GM06990 (cell line): ENCODE measurements around the gene ADORA2A.
A peak's percentile ranks its signal among the peaks of the same experiment; 100 is the strongest.

Experiments used
- DNase-seq: peaks from one replicate; pipeline ENCODE4 v3.0.0-alpha.2; 2011; ENCODE audit not compliant: insufficient read length; ENCODE audit errors: extremely low read depth
- H3K27me3 ChIP-seq: replicated peaks from 2 replicates; pipeline ENCODE4 v1.6.0; 2011; ENCODE audit warnings: low read length; ENCODE audit not compliant: control insufficient read depth, insufficient read depth
- H3K36me3 ChIP-seq: 2 replicates; pipeline ENCODE4 v1.5.1; 2011; ENCODE audit warnings: low read length; ENCODE audit not compliant: control insufficient read depth, insufficient read depth
- H3K4me3 ChIP-seq: replicated peaks from 2 replicates; pipeline ENCODE4 v1.5.1; 2011; ENCODE audit warnings: low read depth, mild to moderate bottlenecking, control low read depth, low read length
- CTCF ChIP-seq: IDR thresholded peaks from 2 replicates; pipeline ENCODE4 v1.5.1; 2011; ENCODE audit warnings: low read length, control low read depth, mild to moderate bottlenecking, inconsistent platforms; ENCODE audit not compliant: insufficient read depth, poor library complexity, severe bottlenecking

The ADORA2A gene

GRCh38 chr22:24400034-24400725 lies 27.2 kb upstream of the ADORA2A start:
- Histone ChIP-seq H3K4me3 (peak overlapping the region; percentile 57), H3K27me3 (no peaks in the 10 kb centered on the region), H3K36me3 (peaks cover 5% of the 10 kb centered on the region)
- no peak for TF ChIP-seq CTCF
- no peak for DNase-seq

- TF ChIP-seq CTCF, result no peak
- H3K27me3 ChIP-seq, result no peaks in the 10 kb centered on the region
- H3K4me3 ChIP-seq, result peak overlapping the region; percentile 57
- no peak for DNase-seq
- H3K36me3 ChIP-seq, result peaks cover 3% of the 10 kb centered on the region
Observed at GRCh38 chr22:24400726-24401596, 26.4 kb upstream of the ADORA2A start.

- TF ChIP-seq CTCF, result no peak
- no peak for DNase-seq
- Histone ChIP-seq H3K36me3 (peaks cover 3% of the 10 kb centered on the region), H3K27me3 (no peaks in the 10 kb centered on the region), H3K4me3 (no peak overlapping the region; the same call in 1 of the 2 replicates)
Observed at GRCh38 chr22:24401931-24402367, 25.4 kb upstream of the ADORA2A start.

GRCh38 chr22:24402460-24403192 lies 24.8 kb upstream of the ADORA2A start:
- Histone ChIP-seq H3K4me3 (peak overlapping the region; percentile 6; the same call in 1 of the 2 replicates), H3K36me3 (peaks cover 3% of the 10 kb centered on the region), H3K27me3 (no peaks in the 10 kb centered on the region)
- no peak for DNase-seq
- TF ChIP-seq CTCF, result no peak

GRCh38 chr22:24403346-24403745 lies 24.1 kb upstream of the ADORA2A start:
- no peak for DNase-seq
- Histone ChIP-seq H3K4me3 (no peak overlapping the region), H3K27me3 (no peaks in the 10 kb centered on the region), H3K36me3 (peaks cover 3% of the 10 kb centered on the region)
- no peak for TF ChIP-seq CTCF
